K562 (cell line): ENCODE measurements around the gene MAML1. TPM values are rescaled to one million over a fixed set of nuclear protein-coding genes. Genes with fewer than 3 reads are reported as not detected.
A peak's percentile ranks its signal among the peaks of the same experiment; 100 is the strongest.

Experiments
- ARID1B ChIP-seq: fragments of 450-650 bp; IDR thresholded peaks from 2 replicates; pipeline ENCODE4 v1.6.1; 2016; ENCODE audit warnings: antibody characterized with exemption, mild to moderate bottlenecking, inconsistent platforms
- BMI1 ChIP-seq: fragments of 150-350 bp; IDR thresholded peaks from 2 replicates; pipeline ENCODE4 v1.6.1; 2014; ENCODE audit warnings: low read length
- CXXC5 ChIP-seq: fragments of 250-450 bp; sonication (Bioruptor Pico); IDR thresholded peaks from 2 replicates; pipeline ENCODE4 v1.8.0; 2022; ENCODE audit warnings: inconsistent platforms, mild to moderate bottlenecking, moderate library complexity
- DACH1 ChIP-seq: fragments of 450-650 bp; IDR thresholded peaks from 2 replicates; pipeline ENCODE4 v1.6.1; 2018; ENCODE audit not compliant: partially characterized antibody
- GATAD2B ChIP-seq: fragments of 450-650 bp; IDR thresholded peaks from 2 replicates; pipeline ENCODE4 v1.6.1; 2017; ENCODE audit warnings: mild to moderate bottlenecking, borderline replicate concordance
- HDAC3 ChIP-seq: fragments of 450-650 bp; IDR thresholded peaks from 2 replicates; pipeline ENCODE4 v1.6.1; 2018; ENCODE audit warnings: borderline replicate concordance, mild to moderate bottlenecking, moderate library complexity; ENCODE audit not compliant: partially characterized antibody
- MEF2D ChIP-seq: conservative IDR thresholded peaks from 2 replicates; pipeline ENCODE4 v1.6.1; 2016; ENCODE audit warnings: low read depth, missing genetic modification characterization, missing compliant biosample characterization
- NCOA1 ChIP-seq: fragments of 450-650 bp; IDR thresholded peaks from 2 replicates; pipeline ENCODE4 v1.6.1; 2016; ENCODE audit warnings: low read depth
- PHTF2 ChIP-seq: fragments of 250-450 bp; sonication (Bioruptor Pico); IDR thresholded peaks from 2 replicates; pipeline ENCODE4 v1.5.0; 2021; ENCODE audit warnings: mild to moderate bottlenecking
- PRMT5 ChIP-seq: sonication (generic); formaldehyde crosslinking; IDR thresholded peaks from 2 replicates; pipeline ENCODE4 v1.5.0; 2020; ENCODE audit warnings: missing genetic modification reagents
- PURB ChIP-seq: sonication (generic); formaldehyde crosslinking; IDR thresholded peaks from 2 replicates; pipeline ENCODE4 v1.9.0; 2021; ENCODE audit warnings: low read depth, mild to moderate bottlenecking, missing genetic modification reagents
- TAF15 ChIP-seq: fragments of 200-400 bp; formaldehyde crosslinking; IDR thresholded peaks from 2 replicates; pipeline ENCODE4 v1.6.1; 2017; ENCODE audit warnings: mild to moderate bottlenecking, low read depth, low read length, moderate library complexity
- ZC3H4 ChIP-seq: sonication (generic); formaldehyde crosslinking; IDR thresholded peaks from 2 replicates; pipeline ENCODE4 v1.9.0; 2021; ENCODE audit warnings: missing genetic modification reagents, borderline replicate concordance
- polyA plus RNA-seq, 8 experiments: library from polyadenylated mRNA; depleted of rRNA in 4 of 8; stranded (reverse) in 5 of 8; unstranded in 3 of 8; fragments of >200 nt; fragmentation: Nextera tagmentation in 2 of 8; fragmentation: Illumina TruSeq in 1 of 8; extraction: Ambion mirVana in 2 of 8; extraction: Trizol in 1 of 8; gene quantifications; 2 replicates each; pipeline versions ENCODE4 v1.2.1 to v1.2.3, GENCODE V29; 2011 to 2014; ENCODE audit warnings: inconsistent platforms in 1 of 8, missing spikeins in 1 of 8
- total RNA-seq, 7 experiments: library from RNA; depleted of rRNA in 6 of 7; stranded (reverse); fragments of >200 nt in 6 of 7; fragmentation: Illumina TruSeq in 2 of 7; extraction: Trizol in 2 of 7; gene quantifications; 2 replicates each; pipeline versions ENCODE4 v1.2.1 to v1.2.3, GENCODE V29; 2011 to 2021; ENCODE audit warnings: low replicate concordance in 1 of 7
- TF ChIP-seq, protein P1 (sequence below): sonication (generic); formaldehyde crosslinking; IDR thresholded peaks from 2 replicates; pipeline ENCODE4 v1.8.0; 2023; ENCODE audit warnings: missing genetic modification reagents, mild to moderate bottlenecking, borderline replicate concordance
- TF ChIP-seq, protein P2 (sequence below): fragments of 450-650 bp; formaldehyde crosslinking; IDR thresholded peaks from 2 replicates; pipeline ENCODE4 v1.4.0; 2022; ENCODE audit warnings: missing genetic modification characterization
- TF ChIP-seq, protein P3 (sequence below), 2 experiments: fragments of 150-350 bp in 1 of 2; IDR thresholded peaks; 2 replicates each; pipeline ENCODE4 v1.6.1; 2012 to 2016; ENCODE audit warnings: low read depth in 2 of 2, low read length in 2 of 2, mild to moderate bottlenecking in 1 of 2, moderate library complexity in 1 of 2
- TF ChIP-seq, protein P4 (sequence below): fragments of 250-450 bp; sonication (Bioruptor Pico); IDR thresholded peaks from 2 replicates; pipeline ENCODE4 v1.8.0; 2021; ENCODE audit warnings: moderate library complexity, mild to moderate bottlenecking, inconsistent platforms

Gene MAML1
- total and polyA plus RNA-seq, 9 of the 15 experiments (the other 6 are each of a cell fraction or from before 2014, with no cell fraction given): 0.32 to 18.4 (median 7.0) TPM

DNA sequence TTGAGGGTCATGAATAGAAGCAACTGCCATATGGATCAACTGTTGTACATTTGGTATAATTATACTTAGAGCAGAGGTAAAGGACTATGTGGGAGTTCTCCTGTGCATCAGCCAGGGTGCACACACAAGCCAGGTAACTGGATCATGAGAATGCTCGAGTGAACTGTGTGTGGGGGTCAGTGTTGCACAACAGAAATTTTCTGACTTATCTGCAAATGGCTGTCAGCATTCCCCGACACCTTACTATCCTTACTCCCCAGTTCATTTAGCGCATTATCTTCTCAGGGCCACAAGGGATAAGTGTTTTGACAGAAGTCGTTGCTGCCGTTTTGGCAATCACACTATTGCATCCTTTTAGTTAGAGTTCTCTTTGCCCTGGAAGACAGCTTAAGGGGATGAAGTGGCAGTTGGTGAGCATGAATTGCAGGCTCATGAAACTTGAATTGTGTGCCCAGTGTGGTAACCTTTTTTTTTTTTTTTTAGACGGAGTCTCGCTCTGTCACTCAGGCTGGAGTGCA, 32.2 kb upstream of the MAML1 start (continued):
- TF ChIP-seq, protein P1, sequence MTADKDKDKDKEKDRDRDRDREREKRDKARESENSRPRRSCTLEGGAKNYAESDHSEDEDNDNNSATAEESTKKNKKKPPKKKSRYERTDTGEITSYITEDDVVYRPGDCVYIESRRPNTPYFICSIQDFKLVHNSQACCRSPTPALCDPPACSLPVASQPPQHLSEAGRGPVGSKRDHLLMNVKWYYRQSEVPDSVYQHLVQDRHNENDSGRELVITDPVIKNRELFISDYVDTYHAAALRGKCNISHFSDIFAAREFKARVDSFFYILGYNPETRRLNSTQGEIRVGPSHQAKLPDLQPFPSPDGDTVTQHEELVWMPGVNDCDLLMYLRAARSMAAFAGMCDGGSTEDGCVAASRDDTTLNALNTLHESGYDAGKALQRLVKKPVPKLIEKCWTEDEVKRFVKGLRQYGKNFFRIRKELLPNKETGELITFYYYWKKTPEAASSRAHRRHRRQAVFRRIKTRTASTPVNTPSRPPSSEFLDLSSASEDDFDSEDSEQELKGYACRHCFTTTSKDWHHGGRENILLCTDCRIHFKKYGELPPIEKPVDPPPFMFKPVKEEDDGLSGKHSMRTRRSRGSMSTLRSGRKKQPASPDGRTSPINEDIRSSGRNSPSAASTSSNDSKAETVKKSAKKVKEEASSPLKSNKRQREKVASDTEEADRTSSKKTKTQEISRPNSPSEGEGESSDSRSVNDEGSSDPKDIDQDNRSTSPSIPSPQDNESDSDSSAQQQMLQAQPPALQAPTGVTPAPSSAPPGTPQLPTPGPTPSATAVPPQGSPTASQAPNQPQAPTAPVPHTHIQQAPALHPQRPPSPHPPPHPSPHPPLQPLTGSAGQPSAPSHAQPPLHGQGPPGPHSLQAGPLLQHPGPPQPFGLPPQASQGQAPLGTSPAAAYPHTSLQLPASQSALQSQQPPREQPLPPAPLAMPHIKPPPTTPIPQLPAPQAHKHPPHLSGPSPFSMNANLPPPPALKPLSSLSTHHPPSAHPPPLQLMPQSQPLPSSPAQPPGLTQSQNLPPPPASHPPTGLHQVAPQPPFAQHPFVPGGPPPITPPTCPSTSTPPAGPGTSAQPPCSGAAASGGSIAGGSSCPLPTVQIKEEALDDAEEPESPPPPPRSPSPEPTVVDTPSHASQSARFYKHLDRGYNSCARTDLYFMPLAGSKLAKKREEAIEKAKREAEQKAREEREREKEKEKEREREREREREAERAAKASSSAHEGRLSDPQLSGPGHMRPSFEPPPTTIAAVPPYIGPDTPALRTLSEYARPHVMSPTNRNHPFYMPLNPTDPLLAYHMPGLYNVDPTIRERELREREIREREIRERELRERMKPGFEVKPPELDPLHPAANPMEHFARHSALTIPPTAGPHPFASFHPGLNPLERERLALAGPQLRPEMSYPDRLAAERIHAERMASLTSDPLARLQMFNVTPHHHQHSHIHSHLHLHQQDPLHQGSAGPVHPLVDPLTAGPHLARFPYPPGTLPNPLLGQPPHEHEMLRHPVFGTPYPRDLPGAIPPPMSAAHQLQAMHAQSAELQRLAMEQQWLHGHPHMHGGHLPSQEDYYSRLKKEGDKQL (CRISPR knock-in tag): no peak
- no peak for TF ChIP-seq BMI1
- TF ChIP-seq CXXC5: peak; percentile 60
- TF ChIP-seq, protein P2, sequence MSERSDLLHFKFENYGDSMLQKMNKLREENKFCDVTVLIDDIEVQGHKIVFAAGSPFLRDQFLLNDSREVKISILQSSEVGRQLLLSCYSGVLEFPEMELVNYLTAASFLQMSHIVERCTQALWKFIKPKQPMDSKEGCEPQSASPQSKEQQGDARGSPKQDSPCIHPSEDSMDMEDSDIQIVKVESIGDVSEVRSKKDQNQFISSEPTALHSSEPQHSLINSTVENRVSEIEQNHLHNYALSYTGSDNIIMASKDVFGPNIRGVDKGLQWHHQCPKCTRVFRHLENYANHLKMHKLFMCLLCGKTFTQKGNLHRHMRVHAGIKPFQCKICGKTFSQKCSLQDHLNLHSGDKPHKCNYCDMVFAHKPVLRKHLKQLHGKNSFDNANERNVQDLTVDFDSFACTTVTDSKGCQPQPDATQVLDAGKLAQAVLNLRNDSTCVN (CRISPR knock-in tag): 0 out of 2 replicates have a peak, but pooled peaks have one; percentile 14
- TF ChIP-seq NCOA1: peak; percentile 78; the same call in 1 of the 2 replicates
- TF ChIP-seq, protein P3, sequence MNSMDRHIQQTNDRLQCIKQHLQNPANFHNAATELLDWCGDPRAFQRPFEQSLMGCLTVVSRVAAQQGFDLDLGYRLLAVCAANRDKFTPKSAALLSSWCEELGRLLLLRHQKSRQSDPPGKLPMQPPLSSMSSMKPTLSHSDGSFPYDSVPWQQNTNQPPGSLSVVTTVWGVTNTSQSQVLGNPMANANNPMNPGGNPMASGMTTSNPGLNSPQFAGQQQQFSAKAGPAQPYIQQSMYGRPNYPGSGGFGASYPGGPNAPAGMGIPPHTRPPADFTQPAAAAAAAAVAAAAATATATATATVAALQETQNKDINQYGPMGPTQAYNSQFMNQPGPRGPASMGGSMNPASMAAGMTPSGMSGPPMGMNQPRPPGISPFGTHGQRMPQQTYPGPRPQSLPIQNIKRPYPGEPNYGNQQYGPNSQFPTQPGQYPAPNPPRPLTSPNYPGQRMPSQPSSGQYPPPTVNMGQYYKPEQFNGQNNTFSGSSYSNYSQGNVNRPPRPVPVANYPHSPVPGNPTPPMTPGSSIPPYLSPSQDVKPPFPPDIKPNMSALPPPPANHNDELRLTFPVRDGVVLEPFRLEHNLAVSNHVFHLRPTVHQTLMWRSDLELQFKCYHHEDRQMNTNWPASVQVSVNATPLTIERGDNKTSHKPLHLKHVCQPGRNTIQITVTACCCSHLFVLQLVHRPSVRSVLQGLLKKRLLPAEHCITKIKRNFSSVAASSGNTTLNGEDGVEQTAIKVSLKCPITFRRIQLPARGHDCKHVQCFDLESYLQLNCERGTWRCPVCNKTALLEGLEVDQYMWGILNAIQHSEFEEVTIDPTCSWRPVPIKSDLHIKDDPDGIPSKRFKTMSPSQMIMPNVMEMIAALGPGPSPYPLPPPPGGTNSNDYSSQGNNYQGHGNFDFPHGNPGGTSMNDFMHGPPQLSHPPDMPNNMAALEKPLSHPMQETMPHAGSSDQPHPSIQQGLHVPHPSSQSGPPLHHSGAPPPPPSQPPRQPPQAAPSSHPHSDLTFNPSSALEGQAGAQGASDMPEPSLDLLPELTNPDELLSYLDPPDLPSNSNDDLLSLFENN (IDR thresholded peaks at IDR 0.05; ENCODE audit: low read depth in 2 of 2, low read length in 2 of 2): peak in 1 of 2 experiments; percentile 86; a peak in 2 of 4 replicates
- TF ChIP-seq HDAC3: peak; percentile 75
- no peak for TF ChIP-seq TAF15
- TF ChIP-seq, protein P4, sequence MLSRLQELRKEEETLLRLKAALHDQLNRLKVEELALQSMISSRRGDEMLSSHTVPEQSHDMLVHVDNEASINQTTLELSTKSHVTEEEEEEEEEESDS (CRISPR knock-in tag): no peak
- TF ChIP-seq ZC3H4 (CRISPR knock-in tag): no peak
- TF ChIP-seq PHTF2: no peak
- TF ChIP-seq MEF2D (tag): no peak
- TF ChIP-seq PURB: no peak
- no peak for TF ChIP-seq PRMT5
- no peak for TF ChIP-seq DACH1
- peak; percentile 93 for TF ChIP-seq ARID1B
- 0 out of 2 replicates have a peak, but pooled peaks have one; percentile 24 for TF ChIP-seq GATAD2B
